ENCODE data around the gene TCEAL3. TPM values are rescaled to one million over a fixed set of nuclear protein-coding genes. Genes with fewer than 3 reads are reported as not detected.

TCEAL3 gene
- total and polyA plus RNA-seq, 2 of the 8 experiments (the other 6 are each of a cell fraction or from before 2014, with no cell fraction given), result 4.4 to 12.0 TPM

GRCh38 chrX:103644125-103644524 lies 36.4 kb downstream of the TCEAL3 start:
- peaks cover 0 to under 1% (median 0%) of the 10 kb centered on the region in 4 experiments; a peak in 1 of 7 replicates for H3K4me1 ChIP-seq (replicated peaks in 1 of 4; ENCODE audit: control insufficient read depth in 3 of 4, insufficient read depth in 4 of 4, low read length in 3 of 4)
- no peaks in the 10 kb centered on the region for H3K27me3 ChIP-seq (replicated peaks in 1 of 4; ENCODE audit: control insufficient read depth in 3 of 4, extremely low read depth in 1 of 4, insufficient read depth in 3 of 4, low read length in 3 of 4)
- no peak overlapping the region for H3K4me2 ChIP-seq (ENCODE audit: insufficient read depth in 1 of 2, low read depth in 2 of 2, low read length in 2 of 2)
- no peaks in the 10 kb centered on the region for H3K23me2 ChIP-seq (ENCODE audit: low read depth, low read length)
- H3K14ac ChIP-seq (ENCODE audit: insufficient read length), result no peak overlapping the region
- DNase-seq (ENCODE audit: low read depth in 1 of 2, low spot score in 2 of 2) (no peak), FAIRE-seq (no peak)
- TF ChIP-seq SRF (IDR thresholded peaks at IDR 0.05; ENCODE audit: low read depth, low read length), result no peak
- no peak for TF ChIP-seq EZH2 (IDR thresholded peaks at IDR 0.05; ENCODE audit: low read depth, low read length, severe bottlenecking)
- no peak for TF ChIP-seq SP2 (IDR thresholded peaks at IDR 0.05; ENCODE audit: low read length)
- TF ChIP-seq JUND (IDR thresholded peaks at IDR 0.05; ENCODE audit: low read length), result no peak
- no peak for TF ChIP-seq TAF7 (optimal IDR thresholded peaks at IDR 0.05; ENCODE audit: borderline replicate concordance, low read depth, low read length)
- no peak for TF ChIP-seq GABPA (IDR thresholded peaks at IDR 0.05; ENCODE audit: borderline replicate concordance, insufficient read depth, low read length)
- H3K36me3 ChIP-seq (ENCODE audit: control insufficient read depth in 2 of 4, insufficient read depth in 4 of 4, low read length in 3 of 4), result no peaks in the 10 kb centered on the region
- no peak overlapping the region for H2BK15ac ChIP-seq (ENCODE audit: low read length)
- H2BK120ac ChIP-seq (replicated peaks; ENCODE audit: low read depth, low read length), result no peak overlapping the region
- H3K79me2 ChIP-seq (ENCODE audit: control insufficient read depth in 1 of 2, insufficient read depth in 2 of 2, low read length in 2 of 2), result no peaks in the 10 kb centered on the region
- no peaks in the 10 kb centered on the region for H4K20me1 ChIP-seq (replicated peaks in 1 of 2; ENCODE audit: control insufficient read depth in 1 of 2, insufficient read depth in 2 of 2, low read length in 2 of 2)
- no peaks in the 10 kb centered on the region for H3K9me3 ChIP-seq (ENCODE audit: insufficient read depth in 2 of 2, low read depth in 1 of 2, low read length in 1 of 2)
- no peak overlapping the region for H4K8ac ChIP-seq (ENCODE audit: extremely low read depth, insufficient read depth, low read length)
- no peaks in the 10 kb centered on the region for H3K79me1 ChIP-seq (ENCODE audit: low read depth, low read length)
- H2BK5ac ChIP-seq (ENCODE audit: low read depth, low read length), result no peak overlapping the region
- CTCF ChIA-PET (ENCODE audit: partially characterized antibody), result interaction anchor here (1.6 kb wide), 1 partner anchor 14 kb away, joined by 6 read pairs; no protein-coding TSS in a partner anchor
- POLR2A ChIA-PET (ENCODE audit: partially characterized antibody), result no interaction called here
- H2BK12ac ChIP-seq (ENCODE audit: low read depth, low read length), result no peak overlapping the region
- no peak overlapping the region for H3K18ac ChIP-seq (ENCODE audit: extremely low read depth, low read length)
- H3K9ac ChIP-seq (replicated peaks in 1 of 4; ENCODE audit: extremely low read depth in 1 of 4, low read depth in 3 of 4, low read length in 3 of 4), result no peak overlapping the region
- 88% methylated on average over 1 of the region's 1 CpG; no CpG with 5 or more reads in 1 of the 2 experiments for WGBS, 2 experiments (ENCODE audit: extremely low coverage in 1 of 2, insufficient coverage in 1 of 2, insufficient read length in 1 of 2, insufficient replicate concordance in 2 of 2, low coverage in 1 of 2, low lambda C conversion rate in 2 of 2, missing lambda C conversion rate in 1 of 2)
- H4K5ac ChIP-seq (ENCODE audit: insufficient read length, low read depth, low read length), result no peak overlapping the region
- H2BK20ac ChIP-seq (ENCODE audit: low read length), result no peak overlapping the region
- H2AFZ ChIP-seq (ENCODE audit: low read length), result no peak overlapping the region
- H4K91ac ChIP-seq (replicated peaks; ENCODE audit: insufficient read length, low read length), result no peak overlapping the region
- no peak overlapping the region for H3K27ac ChIP-seq (ENCODE audit: low read depth, low read length)
- no peak overlapping the region for H3K4me3 ChIP-seq (ENCODE audit: extremely low read depth in 1 of 4, insufficient read depth in 2 of 4, low read depth in 3 of 4, low read length in 4 of 4)
- H2AK5ac ChIP-seq (ENCODE audit: low read depth, low read length), result no peak overlapping the region
- H3K56ac ChIP-seq (replicated peaks; ENCODE audit: insufficient read length, low read depth, low read length), result no peak overlapping the region
- H3K4ac ChIP-seq (replicated peaks; ENCODE audit: insufficient read length, low read depth, low read length), result no peak overlapping the region
- H3K23ac ChIP-seq (ENCODE audit: insufficient read length), result no peak overlapping the region
